HuH-7.5 (cell line): ENCODE data around the gene GUK1.

Source experiments
- DNase-seq: peaks from one replicate; pipeline ENCODE4 v3.0.0; 2011; ENCODE audit warnings: low spot score

The GUK1 gene

DNA sequence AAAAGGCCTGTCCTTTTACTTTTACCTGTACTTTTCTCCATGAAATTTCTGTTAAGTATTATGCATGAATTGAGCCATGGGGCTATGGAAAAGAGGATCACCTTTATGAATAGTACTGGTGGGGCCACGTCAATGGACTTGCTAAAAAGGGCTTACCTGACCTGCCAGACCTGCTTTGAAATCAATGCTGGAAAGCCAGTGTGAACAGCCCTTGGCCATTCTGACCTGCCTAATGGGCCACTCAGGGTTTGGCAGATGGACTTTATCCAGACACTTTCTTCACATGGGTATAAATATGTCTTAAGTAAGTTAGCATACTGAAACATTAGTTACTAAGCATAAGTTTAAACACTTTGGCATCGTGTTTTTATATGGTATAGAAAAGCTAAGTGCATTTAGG lies 8.3 kb upstream of the GUK1 start:
- DNase-seq = no peak

DNA sequence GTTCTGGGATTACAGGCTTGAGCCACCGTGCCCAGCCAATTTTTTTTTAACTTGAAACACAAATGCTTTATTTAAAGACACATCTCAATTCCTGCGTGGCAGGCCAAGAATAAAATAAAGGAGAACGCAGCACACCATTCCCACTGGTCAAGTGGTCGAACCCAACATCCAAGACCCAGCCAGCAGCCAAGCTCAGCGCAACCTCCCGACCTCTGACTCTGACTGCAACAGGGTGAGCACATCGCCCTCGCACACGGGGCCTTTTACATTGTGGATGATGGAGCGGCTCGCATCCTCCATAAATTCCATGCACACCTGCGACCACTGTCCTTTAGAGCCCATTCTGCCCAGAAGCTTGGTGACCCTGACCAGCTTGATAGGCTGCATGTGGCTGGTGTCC lies 5.5 kb upstream of the GUK1 start:
- no peak for DNase-seq

DNA sequence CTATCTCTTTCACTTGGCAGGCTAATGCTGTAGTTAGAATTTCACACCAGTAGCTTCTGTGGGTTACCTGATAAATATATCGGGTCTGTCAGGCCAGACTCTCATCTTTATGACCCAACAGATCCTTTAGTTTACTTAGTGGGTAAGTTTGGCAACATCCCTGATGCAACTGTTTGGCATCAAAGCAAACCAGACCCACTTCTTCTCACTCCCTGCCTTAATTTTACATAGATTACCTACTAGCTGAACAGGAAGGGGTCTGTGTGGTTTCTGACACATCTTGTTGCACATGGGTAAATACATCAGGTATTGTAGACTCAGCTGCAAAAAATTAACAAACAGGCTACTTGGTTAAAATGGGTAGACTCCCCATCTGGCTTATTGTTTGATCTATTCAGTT lies 3.2 kb upstream of the GUK1 start:
- DNase-seq = no peak

DNA sequence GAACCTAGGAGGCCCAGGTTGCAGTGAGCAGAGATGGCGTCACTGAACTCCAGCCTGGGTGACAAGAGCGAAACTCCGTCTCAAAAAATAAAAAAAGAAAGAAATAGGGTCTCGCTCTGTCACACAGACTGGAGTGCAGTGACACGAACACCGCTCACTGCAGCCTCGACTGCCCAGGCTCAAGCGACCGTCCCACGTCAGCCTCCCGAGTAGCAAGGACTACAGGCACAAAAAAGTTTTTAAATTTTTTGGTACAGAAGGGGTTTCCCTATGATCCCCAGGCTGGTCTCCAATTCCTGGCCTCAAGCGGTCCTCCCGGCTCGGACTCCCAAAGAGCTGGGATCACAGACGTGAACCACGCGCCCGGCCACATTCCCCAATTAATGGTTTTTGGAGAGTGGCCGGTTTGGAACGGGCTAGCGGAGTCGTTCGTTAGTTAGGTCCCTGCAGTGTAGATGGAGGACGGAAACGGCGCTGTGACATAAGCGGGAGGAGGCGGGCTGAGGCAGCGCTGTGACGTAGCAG lies 611 bp upstream of the GUK1 start:
- DNase-seq = no peak

DNA sequence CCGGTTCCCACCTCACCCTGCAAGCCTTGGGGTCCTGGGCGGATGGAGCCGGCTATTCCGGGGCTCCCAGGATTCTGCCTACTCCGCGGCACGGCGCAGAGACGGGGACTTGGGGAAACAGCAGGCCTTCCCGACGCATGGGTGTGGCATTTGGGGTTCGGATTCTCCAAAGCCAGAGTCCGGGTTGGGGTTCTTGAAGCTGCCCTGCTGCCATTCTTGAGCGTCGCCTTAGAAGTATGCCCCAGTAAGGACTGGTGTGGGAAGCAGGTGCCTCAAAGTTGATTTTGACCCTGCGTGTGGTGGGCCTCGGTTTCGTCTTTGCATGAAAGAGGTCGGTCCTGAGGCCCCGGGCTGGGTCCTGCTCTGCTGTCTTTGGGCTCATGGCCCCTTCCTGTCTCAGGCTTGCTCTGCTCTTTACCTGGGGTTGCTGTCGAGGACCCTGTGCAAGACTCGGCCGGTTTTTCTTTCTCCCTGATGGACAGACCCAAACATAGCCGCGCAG lies 696 bp downstream of the GUK1 start:
- peak; percentile 23 for DNase-seq

DNA sequence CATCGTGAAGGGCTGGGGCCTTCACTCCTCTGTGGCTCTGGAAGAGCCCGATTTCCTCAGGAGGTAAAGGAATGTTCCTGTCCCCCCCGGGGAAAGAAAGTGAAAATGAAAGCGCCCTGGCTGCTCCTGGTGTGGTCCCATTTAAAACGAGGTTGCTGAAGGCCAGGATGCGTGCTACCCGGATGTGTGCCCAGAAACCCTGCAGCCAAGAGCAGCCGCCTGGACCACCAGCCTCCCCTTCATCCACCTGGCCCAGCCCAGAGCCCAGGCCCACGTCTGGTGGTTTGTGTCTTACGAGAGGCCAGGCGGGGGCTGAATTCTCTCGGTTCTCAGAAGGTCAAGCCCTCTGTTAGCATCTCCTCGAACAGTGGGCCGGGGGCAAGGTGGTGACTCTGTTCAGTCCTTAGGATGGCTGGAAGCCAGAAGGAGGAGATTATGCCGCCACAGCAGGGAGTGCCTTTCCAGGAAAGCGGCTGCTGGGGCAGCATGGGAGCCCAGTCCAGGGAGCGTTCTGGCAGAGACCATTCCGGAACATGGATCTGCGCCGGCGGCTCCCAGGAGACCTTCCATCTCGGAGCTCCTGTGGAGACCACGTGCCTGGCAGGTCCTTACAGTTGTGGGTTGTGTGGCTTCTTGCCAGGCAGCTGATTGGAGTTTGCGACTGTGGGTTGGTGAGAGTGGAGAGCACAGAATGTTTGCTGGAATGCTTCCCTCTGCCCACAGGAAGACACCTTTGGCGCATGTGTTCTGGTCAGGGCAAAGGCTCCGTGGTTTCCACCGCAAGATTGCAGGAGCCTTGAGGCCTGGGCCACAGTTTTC lies 1.4 kb downstream of the GUK1 start:
- peak; percentile 7 for DNase-seq

DNA sequence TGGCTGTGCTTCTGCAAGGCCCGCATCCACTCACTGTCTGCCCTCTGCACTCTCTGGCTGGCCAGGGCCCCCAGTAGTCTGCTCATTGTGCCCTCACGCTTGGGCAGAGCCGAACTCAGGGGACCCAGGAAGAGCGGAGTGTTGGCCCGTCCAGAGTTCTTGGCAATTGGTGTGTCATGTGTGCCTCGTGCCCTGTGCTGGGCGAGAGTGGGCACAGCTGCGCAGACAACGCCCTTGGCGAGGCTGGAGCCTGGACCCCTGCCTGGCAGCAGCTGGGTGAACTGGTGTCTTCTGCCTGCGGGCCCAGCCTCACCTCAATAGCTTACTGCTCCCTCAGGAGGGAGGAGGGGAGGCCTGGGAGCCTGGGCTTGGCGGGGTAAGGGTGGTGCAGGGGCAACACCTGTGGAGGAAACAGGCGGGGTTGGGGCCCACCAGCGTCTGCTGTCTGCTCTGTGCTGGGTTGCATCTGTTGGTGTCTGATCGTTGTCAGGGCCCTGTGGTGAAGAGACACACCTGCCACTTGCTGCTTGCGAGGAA lies 2.1 kb downstream of the GUK1 start:
- peak; percentile 3 for DNase-seq

DNA sequence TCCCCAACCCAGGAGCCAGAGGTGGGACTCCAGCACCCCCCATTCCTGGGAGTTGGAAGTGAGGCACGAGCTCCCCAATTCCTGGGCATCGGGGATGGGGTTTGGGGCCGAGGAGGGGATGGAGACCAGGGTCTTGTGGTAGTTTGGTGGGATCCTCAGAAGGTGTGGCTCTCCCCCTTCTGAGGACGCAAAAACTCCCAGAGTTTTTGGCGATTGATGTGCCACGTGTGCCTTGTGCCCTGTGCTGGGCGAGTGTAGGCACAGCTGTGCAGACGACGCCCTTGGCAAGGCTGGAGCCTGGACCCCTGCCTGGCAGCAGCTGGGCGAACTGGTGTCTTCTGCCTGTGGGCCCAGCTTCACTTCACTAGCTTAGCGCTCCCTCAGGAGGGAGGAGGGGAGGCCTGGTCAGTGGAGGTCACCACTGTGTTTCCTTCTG lies 2.6 kb downstream of the GUK1 start:
- no peak for DNase-seq

DNA sequence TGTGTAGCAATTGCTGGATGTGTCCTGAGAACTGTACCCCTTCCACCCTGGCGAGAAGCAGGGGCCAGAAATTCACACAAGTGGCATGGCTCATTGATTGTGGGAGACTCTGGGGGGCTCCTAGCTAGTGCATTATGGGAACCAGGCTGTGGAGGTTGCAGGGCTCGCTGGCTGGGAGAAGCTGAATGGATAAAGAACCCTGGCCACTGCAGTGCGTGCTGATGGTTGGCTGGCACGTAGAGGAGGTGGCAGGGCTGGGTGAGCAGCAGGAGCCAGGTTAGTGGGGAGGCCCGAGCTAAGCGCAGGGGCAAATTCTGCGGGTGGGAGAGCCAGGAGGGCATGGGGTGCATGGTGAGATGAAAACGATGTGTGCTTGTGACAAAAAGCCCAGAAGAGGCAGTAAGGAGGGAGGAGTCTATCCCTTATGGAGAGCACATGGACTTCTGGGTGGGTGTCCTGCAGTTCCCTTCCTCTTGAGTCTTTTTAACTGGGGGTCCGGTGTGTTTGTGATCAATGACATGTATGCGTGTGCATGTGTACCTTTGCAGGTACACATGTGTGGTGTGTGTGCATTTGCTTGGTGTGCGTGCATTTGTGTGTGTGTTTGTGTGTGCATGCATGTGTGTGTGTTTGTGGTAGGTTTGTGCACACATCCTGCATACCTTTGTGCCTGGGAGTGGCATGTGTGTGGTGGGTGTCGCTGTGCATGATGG lies 3.6 kb downstream of the GUK1 start:
- DNase-seq = peak; percentile 16

DNA sequence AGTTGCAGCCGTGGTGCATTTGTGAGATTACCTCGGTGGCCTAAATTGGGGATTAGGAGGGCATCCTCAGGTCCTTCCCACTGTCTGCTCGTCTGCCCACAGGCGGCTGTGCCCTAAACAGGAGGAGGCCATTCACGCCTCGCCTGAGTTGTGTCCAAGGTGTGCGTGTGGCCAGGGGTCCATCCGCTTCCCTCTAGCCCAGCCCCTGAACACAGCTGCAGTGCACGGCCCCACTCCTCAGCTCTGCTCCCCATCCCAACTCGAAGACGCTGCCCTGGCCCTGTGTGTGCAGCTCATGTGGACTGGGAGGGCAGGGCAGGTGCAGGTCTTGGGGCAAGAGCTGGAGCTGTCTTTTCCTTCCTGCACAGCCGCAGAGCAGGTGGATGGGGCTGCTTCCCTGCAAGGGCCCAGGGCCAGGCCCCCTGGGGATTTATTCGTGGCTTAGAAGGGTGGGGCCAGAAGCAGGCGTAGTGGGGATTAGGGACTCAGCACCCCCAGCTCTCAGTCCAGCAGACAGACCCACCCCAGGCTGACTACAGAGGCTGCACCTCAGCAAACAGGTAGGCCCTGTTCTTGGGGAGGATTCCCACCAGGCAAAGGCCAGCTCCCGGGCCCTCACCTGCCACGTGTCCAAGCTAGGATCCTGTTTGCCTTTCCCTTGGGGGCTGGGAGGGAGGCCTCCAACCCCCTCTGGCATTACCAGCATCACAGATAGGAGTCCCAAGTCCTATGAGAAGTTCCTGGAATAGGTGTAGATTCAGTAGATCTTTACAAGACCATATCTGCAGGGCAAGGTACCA lies 4.3 kb downstream of the GUK1 start:
- peak; percentile 13 for DNase-seq

DNA sequence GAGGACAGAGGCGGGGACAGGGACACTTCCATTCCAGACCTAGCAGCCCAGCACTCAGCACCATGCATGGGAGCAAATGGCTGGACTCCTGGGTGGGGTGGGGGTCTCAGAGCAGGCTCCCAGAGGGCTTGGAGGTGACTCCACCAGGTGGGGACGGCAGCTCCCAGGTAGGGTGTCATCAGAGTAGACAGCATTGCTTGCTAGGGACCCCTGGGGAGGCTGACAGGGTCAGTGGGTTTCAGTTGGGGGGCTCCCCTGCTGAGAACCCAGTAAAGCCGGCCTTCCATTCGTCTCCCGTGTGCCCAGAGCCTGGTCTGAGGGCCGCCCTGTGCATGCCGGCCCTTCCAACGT lies 4.9 kb downstream of the GUK1 start:
- no peak for DNase-seq

DNA sequence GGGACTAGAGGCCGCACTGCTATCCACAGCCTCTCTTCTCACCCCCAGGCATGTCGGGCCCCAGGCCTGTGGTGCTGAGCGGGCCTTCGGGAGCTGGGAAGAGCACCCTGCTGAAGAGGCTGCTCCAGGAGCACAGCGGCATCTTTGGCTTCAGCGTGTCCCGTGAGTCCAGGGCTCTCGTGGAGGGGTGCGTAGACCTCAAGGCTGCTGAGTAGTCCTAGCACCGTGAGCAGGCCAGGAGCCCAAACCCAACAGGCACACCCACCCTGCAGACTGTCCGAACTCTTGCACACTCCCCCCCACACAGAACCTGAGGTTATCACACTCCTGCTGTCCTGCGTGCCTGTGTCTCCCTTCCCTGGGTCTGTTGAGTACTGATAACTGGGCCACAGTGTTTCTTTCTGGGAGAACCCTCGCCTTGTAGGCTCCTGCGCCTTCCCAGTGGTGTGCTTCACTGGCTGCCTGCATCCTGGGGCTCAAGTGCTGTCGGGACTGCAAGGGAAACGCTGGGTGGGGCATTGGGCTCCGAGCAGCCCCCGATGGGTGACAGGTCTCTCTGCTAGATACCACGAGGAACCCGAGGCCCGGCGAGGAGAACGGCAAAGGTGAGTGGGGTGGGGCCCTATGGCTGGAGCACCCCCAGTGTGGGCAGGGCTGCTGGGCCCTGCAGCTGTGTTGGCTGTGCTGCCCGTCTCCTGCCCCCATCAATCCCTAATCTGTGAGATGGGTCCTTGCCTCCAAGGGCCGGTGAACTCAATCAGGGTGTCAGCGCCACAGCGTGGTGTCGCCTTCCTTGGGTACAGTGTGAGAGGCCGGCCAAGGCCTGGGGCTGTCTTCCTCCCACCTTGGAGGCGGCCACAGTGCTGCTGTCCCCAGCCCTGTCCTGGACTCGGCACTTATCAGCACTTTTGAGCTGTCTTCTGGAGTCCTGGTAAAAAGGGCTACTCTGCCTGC lies 5.7 kb downstream of the GUK1 start:
- DNase-seq = peak; percentile 13

DNA sequence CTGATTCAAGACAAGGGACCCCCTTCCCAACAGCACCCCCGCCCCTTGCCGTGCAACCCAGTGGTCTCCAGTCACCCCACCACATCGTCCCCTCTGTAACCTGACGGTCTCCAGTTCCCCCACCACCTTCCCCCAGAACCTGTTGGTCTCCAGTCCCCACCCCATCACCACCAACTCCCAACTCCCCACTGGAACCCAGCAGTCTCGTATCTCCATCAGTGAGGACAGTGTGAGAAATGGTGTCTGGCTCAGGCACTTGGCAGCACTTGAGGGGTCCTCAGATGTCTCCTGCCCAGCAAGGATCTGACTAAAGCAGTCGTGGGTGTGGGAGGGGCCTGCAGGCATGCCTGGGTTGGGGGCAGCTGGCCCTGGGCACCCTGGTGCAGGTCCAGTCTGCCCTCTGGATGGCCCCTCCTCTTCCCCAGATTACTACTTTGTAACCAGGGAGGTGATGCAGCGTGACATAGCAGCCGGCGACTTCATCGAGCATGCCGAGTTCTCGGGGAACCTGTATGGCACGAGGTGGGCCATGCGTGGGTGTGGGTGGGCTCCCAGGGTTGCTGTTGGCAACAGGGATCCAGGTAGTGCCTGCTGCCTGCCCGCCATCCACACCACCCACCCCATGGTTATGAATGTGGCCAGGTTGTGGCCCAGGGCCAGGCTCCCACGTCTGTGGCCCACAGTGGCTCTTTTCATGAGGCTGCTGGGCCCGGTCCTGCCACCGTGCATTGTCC lies 6.5 kb downstream of the GUK1 start:
- peak; percentile 1 for DNase-seq

DNA sequence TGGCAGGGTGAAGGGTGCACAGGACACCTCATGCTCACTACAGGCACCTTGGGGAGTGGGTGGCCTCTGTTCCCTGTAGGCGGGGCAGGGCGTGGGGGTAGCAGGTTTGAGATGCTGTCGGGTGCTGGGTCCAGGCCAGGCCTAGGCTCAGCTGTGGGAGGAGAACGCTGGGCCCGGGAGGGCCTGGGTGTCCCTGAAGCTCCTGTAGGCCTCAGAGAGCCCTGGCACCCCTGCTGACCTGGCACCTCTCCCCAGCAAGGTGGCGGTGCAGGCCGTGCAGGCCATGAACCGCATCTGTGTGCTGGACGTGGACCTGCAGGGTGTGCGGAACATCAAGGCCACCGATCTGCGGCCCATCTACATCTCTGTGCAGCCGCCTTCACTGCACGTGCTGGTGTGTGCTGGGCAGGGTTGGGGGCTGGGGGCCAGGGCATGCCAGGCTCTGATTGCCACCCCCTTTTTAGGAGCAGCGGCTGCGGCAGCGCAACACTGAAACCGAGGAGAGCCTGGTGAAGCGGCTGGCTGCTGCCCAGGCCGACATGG lies 7.1 kb downstream of the GUK1 start:
- peak; percentile 10 for DNase-seq

DNA sequence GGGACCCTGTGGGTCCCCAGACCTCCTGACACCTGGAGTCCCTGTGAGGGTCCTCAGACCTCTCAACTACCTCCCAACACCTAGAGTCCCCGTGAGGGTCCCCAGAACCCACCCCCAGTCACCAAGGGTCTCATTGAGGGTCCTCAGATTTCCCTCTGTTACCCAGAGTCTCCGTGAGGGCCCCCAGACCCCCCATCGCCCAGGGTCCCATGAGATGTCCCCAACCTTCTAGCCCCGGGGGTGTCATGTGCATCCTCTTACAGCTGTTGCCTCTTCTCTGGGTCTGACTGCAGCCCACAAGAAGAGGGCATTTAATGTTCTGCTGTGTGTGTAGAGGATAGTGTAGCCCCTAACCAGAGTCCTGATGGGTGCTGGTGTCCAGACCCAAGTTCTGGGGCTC lies 7.7 kb downstream of the GUK1 start:
- peak; percentile 3 for DNase-seq

DNA sequence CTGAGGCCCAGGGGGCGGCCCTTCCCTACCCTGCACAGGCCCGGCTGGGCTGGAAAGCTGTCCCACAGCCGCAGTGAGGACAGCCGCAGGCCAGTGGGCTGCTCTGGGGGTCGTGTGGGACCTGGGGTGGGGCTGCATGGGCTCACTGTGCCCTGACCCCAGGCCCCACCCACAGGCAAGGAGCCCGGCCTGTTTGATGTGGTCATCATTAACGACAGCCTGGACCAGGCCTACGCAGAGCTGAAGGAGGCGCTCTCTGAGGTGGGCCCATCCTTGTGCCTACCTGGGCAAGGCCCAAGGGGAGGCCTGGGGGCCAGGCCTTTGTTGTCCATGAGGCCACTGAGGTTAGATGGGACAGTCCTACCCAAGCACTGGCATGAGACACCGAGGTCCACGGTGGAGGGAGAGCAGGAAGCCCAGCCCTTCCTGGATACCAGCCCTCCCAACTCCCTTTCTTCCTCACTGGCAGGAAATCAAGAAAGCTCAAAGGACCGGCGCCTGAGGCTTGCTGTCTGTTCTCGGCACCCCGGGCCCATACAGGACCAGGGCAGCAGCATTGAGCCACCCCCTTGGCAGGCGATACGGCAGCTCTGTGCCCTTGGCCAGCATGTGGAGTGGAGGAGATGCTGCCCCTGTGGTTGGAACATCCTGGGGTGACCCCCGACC lies 8.2 kb downstream of the GUK1 start:
- DNase-seq = peak; percentile 7

DNA sequence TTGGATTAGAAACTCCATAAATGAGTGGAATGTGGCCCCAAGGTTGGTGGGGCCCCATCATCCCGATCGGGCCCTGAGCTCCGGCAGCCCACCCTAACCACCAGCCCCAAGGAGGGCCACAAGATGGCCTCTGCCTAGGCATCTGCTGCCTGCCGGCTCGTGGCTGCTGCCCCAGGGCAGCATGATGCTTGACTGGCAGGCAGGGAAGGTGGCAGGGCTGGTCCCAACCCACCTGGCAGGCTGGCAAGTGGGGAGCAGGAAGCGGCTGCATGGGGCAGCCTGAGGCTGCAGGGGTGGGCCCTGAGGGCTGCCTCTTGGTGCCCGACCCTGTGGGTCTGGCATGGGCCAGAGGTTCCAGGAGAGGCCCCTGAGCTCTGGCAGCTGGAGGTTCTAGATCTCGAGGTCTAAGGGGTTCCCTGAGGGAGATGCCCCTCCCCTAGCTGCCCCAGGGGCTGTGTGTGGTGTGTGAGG lies 8.9 kb downstream of the GUK1 start:
- DNase-seq = peak; percentile 4

DNA sequence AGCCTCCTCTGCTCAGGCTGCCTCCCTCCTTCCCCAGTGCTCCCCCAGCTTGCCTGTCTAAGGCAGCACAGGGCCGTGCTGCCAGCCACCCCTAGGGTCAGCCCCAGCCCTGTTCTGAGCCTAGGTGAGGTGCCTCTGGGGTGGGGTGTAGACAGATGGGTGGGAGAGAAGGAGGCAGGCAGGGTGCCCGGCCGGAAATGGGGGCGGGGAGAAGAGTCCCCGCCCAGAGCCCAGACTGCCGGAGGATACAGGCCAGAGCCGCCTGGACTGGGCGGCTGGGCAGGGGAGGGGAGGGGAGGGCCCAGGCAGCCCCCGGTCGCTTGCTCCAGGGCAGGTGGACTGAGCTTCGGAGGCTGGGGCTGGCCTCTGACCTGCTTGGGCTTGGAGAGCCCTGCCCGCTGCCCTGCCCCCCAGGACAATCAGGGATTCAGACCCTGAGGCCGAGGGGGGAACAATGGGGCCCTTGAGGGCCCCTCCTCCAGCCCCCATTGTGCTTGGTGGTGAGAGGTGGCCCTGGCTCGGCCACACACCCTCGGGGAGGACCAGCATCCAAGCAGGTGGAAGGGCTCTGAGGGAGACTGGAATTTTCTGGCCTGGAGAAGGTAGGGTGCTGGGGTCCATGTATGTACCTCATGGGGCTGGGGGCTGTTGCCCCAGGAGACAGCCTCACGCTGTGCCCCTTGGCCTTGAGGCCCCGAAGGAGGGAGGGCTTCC lies 9.5 kb downstream of the GUK1 start, which contains the start of gene GJC2:
GJC2 (plus strand) TSS at position 525 of the 714 bp plus-strand sequence. CDS start 7,829 bp downstream, outside the sequence.
- peak; percentile 18 for DNase-seq

DNA sequence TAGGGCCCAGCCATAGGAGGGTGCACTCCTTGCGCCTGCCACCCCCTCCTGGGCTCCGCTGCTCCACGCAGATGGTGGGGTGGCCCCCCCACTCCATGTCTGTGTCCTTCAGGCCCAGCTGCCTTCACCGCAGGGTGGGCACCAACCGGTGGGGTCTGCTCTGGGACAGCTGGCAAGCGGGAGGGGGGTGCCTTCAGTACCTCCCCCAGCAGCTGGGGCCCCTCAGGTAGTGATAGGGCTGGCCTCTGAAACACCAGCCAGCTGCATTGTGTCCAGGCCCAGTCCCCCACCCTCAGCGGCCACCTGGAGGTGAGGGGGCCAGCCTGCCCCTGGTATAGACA lies 10.0 kb downstream of the GUK1 start:
- no peak for DNase-seq
